Fibroblast of villous mesenchyme (primary cell): ENCODE data around the gene BCL11A. TPM values are rescaled to one million over a fixed set of nuclear protein-coding genes. Genes with fewer than 3 reads are reported as not detected.

Source experiments
- DNase-seq: peaks from one replicate; pipeline ENCODE4 v3.0.0-alpha.2; 2010; ENCODE audit warnings: low read depth
- H3K4me3 ChIP-seq: 2 replicates; pipeline ENCODE4 v1.5.1; 2011; ENCODE audit warnings: low read depth, mild to moderate bottlenecking, low read length
- CTCF ChIP-seq: IDR thresholded peaks from 2 replicates; pipeline ENCODE4 v1.5.1; 2012; ENCODE audit warnings: low read depth, mild to moderate bottlenecking, low read length; ENCODE audit not compliant: insufficient read depth
- total RNA-seq: library from RNA; depleted of rRNA; stranded (reverse); fragments of >200 nt; gene quantifications from 2 replicates; pipeline ENCODE4 v1.2.3, GENCODE V29; 2012

BCL11A gene
- total RNA-seq, 1 donor: 0.43 TPM

- no peak overlapping the region for H3K4me3 ChIP-seq
- TF ChIP-seq CTCF: no peak
- peak; percentile 14 for DNase-seq
These were observed 93.6 kb downstream of the BCL11A start for GRCh38 chr2:60459851-60460250.

- no peak for TF ChIP-seq CTCF
- no peak overlapping the region for H3K4me3 ChIP-seq
- no peak for DNase-seq
These were observed 97.2 kb downstream of the BCL11A start for GRCh38 chr2:60456115-60456770.

GRCh38 chr2:60453872-60454271, 99.6 kb downstream of the BCL11A start:
- no peak overlapping the region for H3K4me3 ChIP-seq
- no peak for TF ChIP-seq CTCF
- DNase-seq: peak; percentile 14

- H3K4me3 ChIP-seq: no peak overlapping the region
- TF ChIP-seq CTCF: no peak
- DNase-seq: no peak
These were observed 100.2 kb downstream of the BCL11A start for GRCh38 chr2:60453301-60453700.

- DNase-seq: no peak
- H3K4me3 ChIP-seq: no peak overlapping the region
- TF ChIP-seq CTCF: no peak
These were observed 103.0 kb downstream of the BCL11A start for GRCh38 chr2:60450488-60450887.

GRCh38 chr2:60447943-60448342, 105.5 kb downstream of the BCL11A start:
- H3K4me3 ChIP-seq: no peak overlapping the region
- no peak for DNase-seq
- TF ChIP-seq CTCF: no peak
